ENCODE results near the gene HSF2.

GRCh38 chr6:122352981-122353664 is 46.3 kb upstream of the HSF2 start:
- no peak for TF ChIP-seq MEIS2 (CRISPR knock-in tag; IDR thresholded peaks at IDR 0.05)
- no peak for TF ChIP-seq TEF (CRISPR knock-in tag; IDR thresholded peaks at IDR 0.05)
- TF ChIP-seq, protein P1, sequence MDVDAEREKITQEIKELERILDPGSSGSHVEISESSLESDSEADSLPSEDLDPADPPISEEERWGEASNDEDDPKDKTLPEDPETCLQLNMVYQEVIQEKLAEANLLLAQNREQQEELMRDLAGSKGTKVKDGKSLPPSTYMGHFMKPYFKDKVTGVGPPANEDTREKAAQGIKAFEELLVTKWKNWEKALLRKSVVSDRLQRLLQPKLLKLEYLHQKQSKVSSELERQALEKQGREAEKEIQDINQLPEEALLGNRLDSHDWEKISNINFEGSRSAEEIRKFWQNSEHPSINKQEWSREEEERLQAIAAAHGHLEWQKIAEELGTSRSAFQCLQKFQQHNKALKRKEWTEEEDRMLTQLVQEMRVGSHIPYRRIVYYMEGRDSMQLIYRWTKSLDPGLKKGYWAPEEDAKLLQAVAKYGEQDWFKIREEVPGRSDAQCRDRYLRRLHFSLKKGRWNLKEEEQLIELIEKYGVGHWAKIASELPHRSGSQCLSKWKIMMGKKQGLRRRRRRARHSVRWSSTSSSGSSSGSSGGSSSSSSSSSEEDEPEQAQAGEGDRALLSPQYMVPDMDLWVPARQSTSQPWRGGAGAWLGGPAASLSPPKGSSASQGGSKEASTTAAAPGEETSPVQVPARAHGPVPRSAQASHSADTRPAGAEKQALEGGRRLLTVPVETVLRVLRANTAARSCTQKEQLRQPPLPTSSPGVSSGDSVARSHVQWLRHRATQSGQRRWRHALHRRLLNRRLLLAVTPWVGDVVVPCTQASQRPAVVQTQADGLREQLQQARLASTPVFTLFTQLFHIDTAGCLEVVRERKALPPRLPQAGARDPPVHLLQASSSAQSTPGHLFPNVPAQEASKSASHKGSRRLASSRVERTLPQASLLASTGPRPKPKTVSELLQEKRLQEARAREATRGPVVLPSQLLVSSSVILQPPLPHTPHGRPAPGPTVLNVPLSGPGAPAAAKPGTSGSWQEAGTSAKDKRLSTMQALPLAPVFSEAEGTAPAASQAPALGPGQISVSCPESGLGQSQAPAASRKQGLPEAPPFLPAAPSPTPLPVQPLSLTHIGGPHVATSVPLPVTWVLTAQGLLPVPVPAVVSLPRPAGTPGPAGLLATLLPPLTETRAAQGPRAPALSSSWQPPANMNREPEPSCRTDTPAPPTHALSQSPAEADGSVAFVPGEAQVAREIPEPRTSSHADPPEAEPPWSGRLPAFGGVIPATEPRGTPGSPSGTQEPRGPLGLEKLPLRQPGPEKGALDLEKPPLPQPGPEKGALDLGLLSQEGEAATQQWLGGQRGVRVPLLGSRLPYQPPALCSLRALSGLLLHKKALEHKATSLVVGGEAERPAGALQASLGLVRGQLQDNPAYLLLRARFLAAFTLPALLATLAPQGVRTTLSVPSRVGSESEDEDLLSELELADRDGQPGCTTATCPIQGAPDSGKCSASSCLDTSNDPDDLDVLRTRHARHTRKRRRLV (CRISPR knock-in tag; IDR thresholded peaks at IDR 0.05) = no peak
- no peak for TF ChIP-seq ZNF530 (CRISPR knock-in tag; IDR thresholded peaks at IDR 0.05; ENCODE audit: low read depth)
- no peak for TF ChIP-seq MAFF (IDR thresholded peaks at IDR 0.05; ENCODE audit: low read depth, low read length)
- no peak for TF ChIP-seq ZBTB2 (CRISPR knock-in tag; IDR thresholded peaks at IDR 0.05; ENCODE audit: low read depth)
- TF ChIP-seq FOSL1 (CRISPR knock-in tag; IDR thresholded peaks at IDR 0.05; ENCODE audit: borderline replicate concordance) = no peak
